Adrenal gland (tissue), 12 donors: ENCODE measurements around the gene RYR3. TPM values are rescaled to one million over a fixed set of nuclear protein-coding genes. Genes with fewer than 3 reads are reported as not detected.

ENCODE experiments used
- DNase-seq, 7 donors: peaks; one replicate each; pipeline ENCODE4 v3.0.0-alpha.2; 2019 to 2020
- H3K27ac ChIP-seq, 5 donors: fragments of 200-600 bp; sonication (generic) in 4 of 5; 1 replicate in 3 of 5; 2 replicates in 2 of 5; pipeline versions ENCODE4 v1.5.1 to v1.8.0; 2016 to 2020; ENCODE audit warnings: mild to moderate bottlenecking in 1 of 5
- H3K27me3 ChIP-seq: fragments of 200-600 bp; 2 replicates; pipeline ENCODE4 v1.8.0; 2021
- H3K36me3 ChIP-seq, 2 donors: fragments of 200-600 bp; replicated peaks in 1 of 2; 1 replicate in 1 of 2; 2 replicates in 1 of 2; pipeline versions ENCODE4 v1.5.1 to v1.8.0; 2018 to 2022
- H3K4me1 ChIP-seq, 2 donors: fragments of 200-600 bp; replicated peaks in 1 of 2; 1 replicate in 1 of 2; 2 replicates in 1 of 2; pipeline versions ENCODE4 v1.5.1 to v1.8.0; 2018 to 2021
- H3K4me3 ChIP-seq, 4 donors: fragments of 200-600 bp; sonication (generic) in 3 of 4; one replicate each; pipeline ENCODE4 v1.5.1; 2016 to 2018
- H3K9me3 ChIP-seq, 3 donors: fragments of 200-600 bp; sonication (generic) in 1 of 3; replicated peaks in 1 of 3; 1 replicate in 2 of 3; 2 replicates in 1 of 3; pipeline versions ENCODE4 v1.5.1 to v1.8.0; 2016 to 2021
- CTCF ChIP-seq, 6 experiments: fragments of 450-650 bp in 4 of 6; fragments of 200-600 bp in 2 of 6; sonication (generic) in 1 of 6; IDR thresholded peaks; 1 replicate in 5 of 6; 2 replicates in 1 of 6; pipeline versions ENCODE4 v1.5.1 to v1.8.0; 2016 to 2021; ENCODE audit warnings: antibody characterized with exemption in 6 of 6, mild to moderate bottlenecking in 2 of 6, moderate library complexity in 1 of 6
- POLR2A ChIP-seq, 2 donors: fragments of 450-650 bp; IDR thresholded peaks; one replicate each; pipeline ENCODE4 v1.6.1; 2017; ENCODE audit warnings: antibody characterized with exemption in 2 of 2, mild to moderate bottlenecking in 2 of 2, moderate library complexity in 1 of 2
- WGBS, 4 donors: extraction: QIAGEN DNeasy Blood & Tissue Kit in 2 of 4; methylation state at CpG; one replicate each; pipeline versions ENCODE4 v1.1.5 to v1.1.7; 2013 to 2017; 5-methylcytosine and 5-hydroxymethylcytosine counted together
- intact Hi-C, 2 donors: fragments of 100-400 bp; cut with DNase I; formaldehyde crosslinking; loops; one replicate each; pipeline versions ENCODE4 v1.14.1 to v1.15.0; 2022 to 2023
- polyA plus RNA-seq, 3 donors: library from polyadenylated mRNA; stranded (reverse); fragments of 200-250 nt in 2 of 3; fragments of 350-450 nt in 1 of 3; fragmentation: Illumina TruSeq in 1 of 3; extraction: RNeasy Lipid Tissue Mini Kit (QIAGEN cat#74804) in 1 of 3; gene quantifications; one replicate each; pipeline ENCODE4 v1.2.3, GENCODE V29; 2013 to 2014
- total RNA-seq, 9 donors: library from RNA; depleted of rRNA in 4 of 9; stranded (reverse); fragments of >200 nt in 4 of 9; fragments of 120-200 nt in 1 of 9; fragmentation: NEBNext Ultra II Directional in 1 of 9; extraction: Animal tissue kit (Norgen Biotek cat#: 25700) in 1 of 9; gene quantifications; one replicate each; pipeline versions ENCODE4 v1.1.0 to v1.2.4, GENCODE V29; 2013 to 2023
- donor health status: healthy with polysubstance abuse.
- donor health status: Bipolar disorder and iron deficiency.
- donor health status: DM: yes; HTN: yes; CAD: no.
- donor health status: DM: no; HTN: no; CAD: no.
- donor health status: DM: no; HTN: no; CAD: no.
- donor health status: DM: yes; HTN: yes; CAD: no.

RYR3 gene
- total and polyA plus RNA-seq, 12 donors = 0.32 to 60.7 (median 3.4) TPM

DNA sequence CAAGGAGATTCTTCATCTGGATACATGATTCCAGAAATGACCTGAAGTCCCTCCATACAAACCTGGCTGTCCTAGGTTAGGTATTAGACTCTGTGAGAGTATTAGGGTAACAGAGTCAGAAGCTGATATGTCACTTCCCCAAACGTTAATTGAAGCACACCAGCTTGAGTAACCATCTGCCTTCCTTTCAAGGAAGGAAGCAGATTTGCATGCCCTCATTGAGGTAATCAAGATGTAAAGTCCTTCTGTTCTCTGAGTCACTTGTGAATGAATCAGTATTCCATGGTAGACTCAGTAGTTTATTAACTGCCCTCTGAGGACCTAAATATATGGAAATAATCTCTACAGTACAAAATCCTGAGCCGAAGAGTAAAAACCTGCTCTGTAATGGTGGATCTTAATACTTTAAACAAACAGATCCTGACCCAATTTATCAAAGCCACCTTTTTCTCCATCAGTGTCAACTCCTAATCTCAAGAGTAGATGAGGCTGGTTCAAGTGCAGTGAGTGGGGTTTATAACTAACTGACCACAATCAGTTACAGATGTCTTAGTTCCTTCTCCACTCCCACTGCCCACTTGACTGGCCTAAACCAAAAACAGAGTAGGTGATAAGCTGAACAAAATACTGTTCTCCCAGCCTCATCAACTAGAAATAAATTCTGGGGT is 411.4 kb downstream of the RYR3 start:
- Histone ChIP-seq H3K36me3 (no peaks in the 10 kb centered on the region), H3K4me1 (no peaks in the 10 kb centered on the region), H3K9me3 (no peaks in the 10 kb centered on the region), H3K27ac (no peak overlapping the region), H3K27me3 (no peaks in the 10 kb centered on the region), H3K4me3 (no peak overlapping the region)
- intact Hi-C loops = no loop called here
- no peak for DNase-seq
- WGBS, 4 donors = 55 to 59% (median 57%) methylated on average over 2 of the region's 2 CpGs
- TF ChIP-seq POLR2A (IDR thresholded peaks at IDR 0.05) = no peak
- no peak for TF ChIP-seq CTCF (IDR thresholded peaks at IDR 0.05)

- WGBS, 4 donors = 89 to 93% (median 90%) methylated on average over 12 of the region's 12 CpGs
- no peaks in the 10 kb centered on the region for H3K36me3 ChIP-seq
- DNase-seq = no peak
- H3K4me3 ChIP-seq = no peak overlapping the region
- H3K27ac ChIP-seq = no peak overlapping the region
- intact Hi-C loops = no loop called here
- no peaks in the 10 kb centered on the region for H3K4me1 ChIP-seq
- no peak for TF ChIP-seq CTCF (IDR thresholded peaks at IDR 0.05)
- no peak for TF ChIP-seq POLR2A (IDR thresholded peaks at IDR 0.05)
- H3K27me3 ChIP-seq = no peaks in the 10 kb centered on the region
- no peaks in the 10 kb centered on the region for H3K9me3 ChIP-seq
Measured at GRCh38 chr15:33722673-33723015, 411.9 kb downstream of the RYR3 start.

DNA sequence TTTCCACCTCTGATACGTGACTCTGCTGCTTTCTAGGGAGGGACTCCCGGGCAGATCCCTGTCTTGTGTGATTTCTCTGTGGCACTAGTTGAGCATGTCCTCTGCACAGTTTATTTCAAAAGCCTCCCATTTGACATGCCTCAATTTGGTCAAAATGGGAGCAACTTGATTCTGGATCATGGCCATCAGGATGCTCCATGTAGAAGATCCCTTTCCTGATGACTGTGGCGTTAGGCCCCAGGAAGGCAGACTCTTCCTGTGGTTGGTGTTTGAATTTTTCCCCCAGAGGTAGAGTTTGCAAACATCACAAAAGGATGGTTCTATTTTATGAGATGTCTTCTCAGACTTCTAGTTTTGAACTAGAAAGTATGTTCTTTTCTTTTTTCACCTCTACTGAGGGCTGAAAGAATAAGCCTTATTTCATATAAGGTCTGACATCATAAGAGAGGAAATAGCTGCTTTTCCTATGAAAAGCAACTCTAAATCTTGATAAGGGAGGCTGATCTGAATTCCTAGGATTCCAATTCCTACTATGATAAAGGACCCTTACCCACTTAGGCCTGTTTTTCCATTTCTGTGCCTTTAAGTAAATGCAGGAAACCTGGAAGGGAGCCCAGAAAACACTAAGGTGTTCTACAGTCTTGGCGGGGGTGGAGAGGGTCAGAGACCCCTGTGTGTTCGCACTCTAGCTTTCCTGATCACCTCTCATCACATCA is 413.7 kb downstream of the RYR3 start:
- 68 to 77% (median 69%) methylated on average over 5 of the region's 5 CpGs for WGBS, 4 donors
- Histone ChIP-seq H3K4me1 (no peaks in the 10 kb centered on the region), H3K27me3 (no peaks in the 10 kb centered on the region), H3K4me3 (no peak overlapping the region), H3K36me3 (no peaks in the 10 kb centered on the region), H3K9me3 (no peaks in the 10 kb centered on the region), H3K27ac (no peak overlapping the region)
- no peak for TF ChIP-seq POLR2A (IDR thresholded peaks at IDR 0.05)
- no peak for TF ChIP-seq CTCF (IDR thresholded peaks at IDR 0.05)
- intact Hi-C loops = no loop called here
- DNase-seq = no peak

GRCh38 chr15:33729653-33730052 is 418.9 kb downstream of the RYR3 start:
- 86 to 93% (median 90%) methylated on average over 4 of the region's 4 CpGs for WGBS, 4 donors
- no peak for DNase-seq
- Histone ChIP-seq H3K27me3 (no peaks in the 10 kb centered on the region), H3K9me3 (no peaks in the 10 kb centered on the region), H3K27ac (no peak overlapping the region), H3K4me3 (no peak overlapping the region), H3K36me3 (no peaks in the 10 kb centered on the region), H3K4me1 (no peaks in the 10 kb centered on the region)
- TF ChIP-seq CTCF (IDR thresholded peaks at IDR 0.05) = no peak
- TF ChIP-seq POLR2A (IDR thresholded peaks at IDR 0.05) = no peak
- intact Hi-C loops = no loop called here
